DND-41 (cell line): Measurements from ENCODE around the gene UBL4B.

ENCODE experiments used
- EZH2 ChIP-seq: IDR thresholded peaks from 3 replicates; pipeline ENCODE4 v1.6.1; 2012; ENCODE audit warnings: borderline replicate concordance, low read depth, mild to moderate bottlenecking, moderate library complexity, low read length, inconsistent platforms; ENCODE audit not compliant: severe bottlenecking
- TF ChIP-seq, protein P1 (sequence below): IDR thresholded peaks from 2 replicates; pipeline ENCODE4 v1.5.1; 2012; ENCODE audit warnings: borderline replicate concordance, low read length, moderate library complexity, mild to moderate bottlenecking; ENCODE audit not compliant: poor library complexity, severe bottlenecking; ENCODE audit errors: extremely low read depth

- TF ChIP-seq, protein P1, sequence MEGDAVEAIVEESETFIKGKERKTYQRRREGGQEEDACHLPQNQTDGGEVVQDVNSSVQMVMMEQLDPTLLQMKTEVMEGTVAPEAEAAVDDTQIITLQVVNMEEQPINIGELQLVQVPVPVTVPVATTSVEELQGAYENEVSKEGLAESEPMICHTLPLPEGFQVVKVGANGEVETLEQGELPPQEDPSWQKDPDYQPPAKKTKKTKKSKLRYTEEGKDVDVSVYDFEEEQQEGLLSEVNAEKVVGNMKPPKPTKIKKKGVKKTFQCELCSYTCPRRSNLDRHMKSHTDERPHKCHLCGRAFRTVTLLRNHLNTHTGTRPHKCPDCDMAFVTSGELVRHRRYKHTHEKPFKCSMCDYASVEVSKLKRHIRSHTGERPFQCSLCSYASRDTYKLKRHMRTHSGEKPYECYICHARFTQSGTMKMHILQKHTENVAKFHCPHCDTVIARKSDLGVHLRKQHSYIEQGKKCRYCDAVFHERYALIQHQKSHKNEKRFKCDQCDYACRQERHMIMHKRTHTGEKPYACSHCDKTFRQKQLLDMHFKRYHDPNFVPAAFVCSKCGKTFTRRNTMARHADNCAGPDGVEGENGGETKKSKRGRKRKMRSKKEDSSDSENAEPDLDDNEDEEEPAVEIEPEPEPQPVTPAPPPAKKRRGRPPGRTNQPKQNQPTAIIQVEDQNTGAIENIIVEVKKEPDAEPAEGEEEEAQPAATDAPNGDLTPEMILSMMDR = no peak
- TF ChIP-seq EZH2 = no peak
Observed at GRCh38 chr1:110084227-110085078, 27.8 kb upstream of the UBL4B start.
